NCI-H526 (cell line): Measurements from ENCODE around the gene HSD11B1.
"Not testable (repeated sequence)": the region's sequence is repeated elsewhere in the genome, so short reads cannot be mapped to it uniquely, and the experiment has no call there.

Experiments
- DNase-seq, 2 experiments: peaks; one replicate each; lab custom pipeline; 2025; lab: John Stamatoyannopoulos, UW

Gene HSD11B1

DNA sequence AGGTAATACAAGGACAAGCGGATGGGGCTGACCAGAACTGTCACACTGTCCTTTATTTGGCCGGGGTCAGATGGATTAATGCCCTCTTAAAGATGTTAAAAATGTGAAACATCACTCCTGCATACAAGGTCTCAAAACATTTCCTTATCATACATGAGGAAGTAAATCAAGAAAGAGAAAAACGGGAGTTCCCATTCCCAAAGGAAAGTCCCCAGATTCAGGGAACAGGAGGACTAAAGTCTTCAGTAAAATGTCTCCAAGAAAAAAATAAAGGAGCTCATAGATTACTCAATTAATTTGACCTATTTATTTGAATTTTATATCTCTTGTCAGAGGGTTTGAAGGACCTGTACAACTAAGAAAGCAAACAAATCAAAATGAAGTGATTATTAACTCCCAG, 13.4 kb upstream of the HSD11B1 start:
- no peak for DNase-seq

DNA sequence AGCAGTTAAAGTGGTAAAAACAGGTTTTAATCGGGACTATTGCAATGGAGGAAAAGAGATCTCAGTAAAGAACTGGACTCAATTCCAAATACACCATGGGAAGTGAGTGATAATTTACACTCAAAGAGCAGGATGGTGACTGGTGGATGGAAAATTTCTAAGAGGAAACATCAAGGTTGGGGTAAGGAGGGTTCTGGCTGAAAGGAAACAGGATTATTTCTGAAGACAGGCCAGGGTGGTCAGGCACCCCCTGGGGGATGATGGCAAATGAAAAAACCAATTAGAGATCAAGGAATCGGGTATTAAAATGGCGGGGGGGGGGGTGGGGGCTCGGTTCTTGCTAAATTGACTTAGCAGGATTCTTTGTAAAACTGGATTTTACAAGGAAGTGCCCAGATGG, 12.3 kb upstream of the HSD11B1 start:
- no peak for DNase-seq

DNA sequence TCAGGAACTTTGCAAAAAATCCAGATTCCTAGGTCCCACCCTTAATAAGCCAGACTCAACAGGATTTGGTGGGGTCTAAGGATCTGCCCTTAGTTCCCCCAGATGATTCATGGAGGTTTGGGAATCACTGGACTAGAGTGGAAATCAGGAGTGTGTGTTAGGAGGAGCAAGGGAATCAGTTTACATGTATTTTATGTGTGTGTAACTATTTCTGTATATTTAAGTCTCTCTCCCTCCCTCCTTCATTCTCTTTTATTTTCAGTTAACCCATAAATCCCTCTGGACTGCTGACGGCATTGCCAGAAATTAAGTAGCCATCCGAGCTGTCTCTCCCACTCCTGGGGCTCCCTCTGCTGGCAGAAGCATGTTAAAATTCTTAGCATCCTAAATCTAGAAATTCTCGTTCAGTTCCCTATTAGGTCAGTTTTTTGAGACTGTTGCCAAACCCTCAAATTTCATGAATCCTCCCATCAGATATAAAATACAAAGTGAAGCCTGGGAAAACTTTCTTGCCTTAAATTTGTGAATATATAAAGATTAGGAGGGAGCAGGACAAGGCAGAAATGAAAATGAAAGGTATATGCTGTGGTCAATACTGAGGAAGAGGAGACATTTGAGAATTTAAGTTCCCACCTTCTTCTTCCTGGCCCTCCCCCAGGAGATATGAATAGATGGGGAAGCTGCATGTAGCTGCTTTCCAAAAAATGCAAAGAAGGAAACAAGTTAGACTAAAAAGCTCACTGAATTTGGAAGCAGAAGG, 11.7 kb upstream of the HSD11B1 start:
- DNase-seq: peak; percentile 40 to 79

DNA sequence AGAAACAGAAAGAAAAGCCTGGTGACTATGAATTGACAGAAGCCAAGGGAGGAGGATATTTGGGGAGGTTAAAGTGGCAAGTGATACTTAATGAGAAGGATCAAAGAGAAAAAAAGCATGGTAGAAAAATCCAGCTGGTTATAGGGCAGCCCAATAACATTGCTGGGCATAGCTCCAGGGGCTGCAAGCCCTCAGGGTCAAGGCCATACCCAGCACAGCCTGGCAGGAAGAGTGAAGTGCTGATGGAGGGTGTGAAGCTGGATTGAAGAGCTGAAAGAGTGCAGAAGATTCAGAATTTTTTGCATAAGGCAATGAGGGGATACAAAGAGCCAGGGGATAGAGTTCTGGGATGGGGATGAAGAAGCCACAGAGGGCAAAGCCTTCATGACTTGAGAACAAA, 8.0 kb upstream of the HSD11B1 start:
- no peak for DNase-seq

DNA sequence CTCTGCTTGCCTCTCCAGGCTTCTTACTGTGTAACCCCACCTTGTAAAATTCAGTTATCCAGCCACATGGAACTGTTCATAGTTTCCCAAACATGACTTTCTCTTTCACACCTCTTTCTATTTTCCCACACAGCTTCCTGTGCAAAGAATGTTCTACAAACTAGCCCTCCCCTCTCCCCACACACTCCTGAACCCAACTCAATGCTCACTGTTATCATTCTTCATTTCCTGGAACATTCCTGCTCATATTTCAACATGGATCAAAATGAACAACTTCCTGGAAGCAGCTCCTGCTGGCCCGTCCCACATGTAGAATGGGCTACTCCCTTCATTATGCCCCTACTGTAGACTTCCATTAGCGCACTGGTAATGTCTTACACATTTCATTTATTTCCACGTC, 7.5 kb upstream of the HSD11B1 start:
- DNase-seq: no peak

DNA sequence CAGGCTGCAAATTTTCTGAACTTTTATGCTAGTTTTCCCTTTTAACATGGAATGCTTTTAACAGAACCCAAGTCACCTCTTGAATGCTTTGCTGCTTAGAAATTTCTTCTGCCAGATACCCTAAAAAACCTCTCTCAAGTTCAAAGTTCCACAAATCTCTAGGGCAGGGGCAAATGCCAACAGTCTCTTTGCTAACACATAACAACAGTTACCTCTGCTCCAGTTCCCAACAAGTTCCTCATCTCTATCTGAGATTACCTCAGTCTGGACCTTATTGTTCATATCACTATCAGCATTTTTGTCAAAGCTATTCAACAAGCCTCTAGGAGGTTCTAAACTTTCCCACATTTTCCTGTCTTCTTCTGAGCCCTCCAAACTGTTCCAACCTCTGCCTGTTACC, 4.0 kb upstream of the HSD11B1 start:
- DNase-seq: not testable (repeated sequence)

DNA sequence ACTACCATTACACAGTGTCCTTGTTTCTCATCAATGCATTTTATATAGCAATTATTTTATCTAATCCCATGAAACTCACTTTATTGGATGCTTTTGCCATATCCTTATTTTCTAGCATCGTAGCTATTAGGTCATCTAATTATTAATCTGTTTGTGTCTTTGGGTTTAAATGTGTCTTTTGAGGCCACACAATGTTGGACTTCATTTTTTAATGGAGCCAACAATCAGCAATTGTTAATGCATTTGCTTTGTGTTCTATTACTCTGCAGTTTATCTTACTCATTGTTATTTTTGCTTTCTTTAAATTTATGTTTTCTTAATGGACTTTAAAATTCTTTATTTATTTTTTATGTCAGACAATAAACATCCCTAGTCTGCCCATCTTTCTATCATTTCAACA, 1.8 kb upstream of the HSD11B1 start:
- no peak for DNase-seq

DNA sequence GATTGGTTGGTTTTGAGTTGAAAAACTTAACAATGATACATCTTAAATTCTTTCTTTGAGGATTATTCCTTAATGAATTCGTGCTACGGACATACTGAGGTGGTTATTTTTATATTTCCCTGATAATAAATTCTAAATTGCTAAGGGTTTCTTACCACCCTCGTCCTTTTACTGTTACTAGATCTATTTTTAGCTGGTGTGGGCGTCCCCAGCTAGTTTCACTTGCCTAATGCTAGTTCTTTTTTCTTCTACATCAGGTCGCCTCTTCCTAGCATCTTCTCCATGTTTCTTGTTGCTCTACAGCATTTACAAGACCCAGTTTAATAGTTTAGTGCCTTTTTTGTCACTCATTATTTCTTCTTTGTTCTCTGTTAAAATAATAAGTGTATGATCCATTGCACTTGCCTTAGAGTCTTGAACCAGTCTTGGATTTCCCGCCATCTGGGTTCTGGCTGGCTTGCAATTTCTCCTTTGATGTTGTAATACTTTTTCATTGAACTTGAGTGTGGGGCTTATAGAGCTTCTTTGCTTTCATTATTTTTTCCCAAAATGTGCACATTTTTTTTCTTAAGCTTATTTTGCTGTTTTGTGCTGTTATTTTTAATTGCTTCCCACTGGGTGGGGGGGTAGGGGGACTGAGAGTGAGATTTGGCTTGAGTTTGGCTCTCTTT, 677 bp upstream of the HSD11B1 start:
- DNase-seq: no peak

DNA sequence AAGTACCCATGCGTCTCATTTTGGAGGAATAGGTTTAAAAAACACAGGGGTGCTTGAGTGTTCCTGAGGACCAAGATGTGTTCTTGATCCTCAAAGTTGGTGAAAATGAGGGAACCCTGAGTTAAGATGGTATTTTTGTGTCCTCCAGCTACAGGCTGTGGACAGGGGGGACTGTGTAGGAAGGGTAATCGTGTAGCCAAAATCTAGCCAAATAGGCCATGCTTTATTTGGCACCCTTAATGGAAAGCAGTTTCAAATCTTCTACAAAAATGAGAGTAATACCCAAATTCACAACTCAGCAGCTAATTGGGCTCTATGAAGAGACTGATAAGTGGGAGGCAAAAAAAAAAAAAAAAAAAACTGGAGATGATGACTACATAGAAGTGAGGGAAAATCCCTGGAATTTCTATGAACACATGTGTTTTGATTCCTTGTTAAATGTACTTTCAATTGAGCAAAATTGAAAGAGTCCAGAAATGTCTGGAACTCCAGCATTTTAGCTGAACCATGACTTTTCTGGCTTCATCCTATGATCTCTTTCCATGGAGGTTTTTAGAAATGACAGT, 470 bp downstream of the HSD11B1 start:
- DNase-seq: no peak

DNA sequence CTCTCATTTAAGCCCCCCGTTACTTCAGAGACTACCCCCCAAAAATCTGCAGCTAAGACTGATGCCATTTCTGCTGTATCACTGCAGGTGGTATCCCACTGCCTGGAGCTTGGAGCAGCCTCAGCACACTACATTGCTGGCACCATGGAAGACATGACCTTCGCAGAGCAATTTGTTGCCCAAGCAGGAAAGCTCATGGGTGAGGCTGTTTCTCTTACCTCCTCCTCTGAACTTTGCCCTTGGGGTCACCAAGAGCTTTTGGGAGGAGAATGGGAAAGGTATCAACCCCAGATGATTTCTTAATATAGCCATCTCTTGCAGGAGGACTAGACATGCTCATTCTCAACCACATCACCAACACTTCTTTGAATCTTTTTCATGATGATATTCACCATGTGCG, 2.0 kb downstream of the HSD11B1 start:
- no peak for DNase-seq

DNA sequence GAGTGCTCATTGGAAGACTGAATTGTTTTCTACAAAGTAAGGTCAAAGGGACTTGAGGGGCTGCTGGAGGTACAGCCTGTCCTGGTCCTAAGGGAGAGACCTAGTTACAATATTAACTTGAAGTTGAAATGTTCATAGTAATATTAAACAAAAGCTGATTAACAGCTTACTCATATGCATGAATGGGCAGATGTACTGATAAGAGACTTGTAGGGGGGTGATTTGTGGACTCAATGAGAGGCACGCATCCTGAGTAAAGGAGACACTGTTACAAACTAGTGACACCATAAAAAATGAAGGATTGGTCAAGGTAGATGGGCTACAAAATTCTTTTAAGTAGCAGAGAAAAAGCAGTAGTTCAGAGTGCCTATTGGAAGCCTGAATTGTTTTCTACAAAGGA, 2.7 kb downstream of the HSD11B1 start:
- no peak for DNase-seq

DNA sequence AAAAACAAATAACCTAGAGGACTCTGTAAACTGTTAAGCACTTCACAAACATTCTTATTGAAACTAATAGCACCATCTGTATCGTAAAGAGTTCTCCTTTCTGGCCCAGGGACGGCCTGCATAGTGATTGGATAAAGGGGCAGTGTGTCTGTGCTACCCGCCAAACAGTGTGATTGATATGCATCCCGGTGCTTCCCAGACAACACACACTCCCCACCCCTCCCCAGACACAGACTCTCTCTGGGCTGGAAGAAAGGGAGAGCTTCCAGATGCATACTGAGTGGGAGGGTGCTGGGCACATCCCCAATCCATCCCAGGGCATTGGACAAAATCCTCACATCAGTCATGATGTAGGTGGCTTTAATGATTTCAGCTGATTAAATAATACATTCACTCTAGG, 3.7 kb downstream of the HSD11B1 start:
- no peak for DNase-seq

DNA sequence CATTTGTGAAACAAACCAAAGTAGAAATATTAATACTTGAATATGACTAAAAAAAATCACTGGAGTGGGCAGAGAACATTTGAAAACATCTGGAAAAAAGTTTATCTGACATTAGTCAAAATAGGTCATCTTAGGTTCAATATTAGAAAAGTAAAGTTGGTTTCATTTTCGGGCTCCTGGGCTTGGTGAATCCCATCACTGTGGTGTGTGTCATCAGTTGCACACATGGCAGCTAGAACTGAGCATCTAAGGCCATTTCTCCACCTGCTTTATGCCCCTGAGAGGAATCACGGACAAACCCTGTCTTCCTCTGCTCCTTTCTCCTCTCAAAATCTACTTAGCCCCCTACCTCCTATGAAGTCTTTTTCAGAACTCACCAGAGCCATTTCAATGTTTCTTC, 5.4 kb downstream of the HSD11B1 start:
- DNase-seq: no peak

DNA sequence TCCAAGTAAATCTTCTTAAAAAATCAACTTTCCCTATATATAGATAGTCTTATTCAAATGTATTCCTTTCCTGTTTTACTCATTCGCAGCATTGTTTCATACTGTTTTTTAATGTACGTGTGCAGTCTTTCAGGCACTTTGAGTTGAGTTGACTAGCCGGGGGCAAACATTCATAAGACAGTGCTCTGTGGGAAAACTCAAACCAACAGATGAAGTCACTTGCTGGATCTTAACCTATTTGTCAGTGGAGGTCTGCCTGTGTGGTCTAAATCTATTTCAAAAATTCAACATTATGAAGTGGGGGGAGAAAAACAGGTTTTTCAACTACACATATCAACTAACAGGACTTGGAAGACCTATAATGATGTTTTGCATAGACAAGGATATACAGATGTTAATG, 6.2 kb downstream of the HSD11B1 start:
- DNase-seq: peak; percentile 6 to 9

DNA sequence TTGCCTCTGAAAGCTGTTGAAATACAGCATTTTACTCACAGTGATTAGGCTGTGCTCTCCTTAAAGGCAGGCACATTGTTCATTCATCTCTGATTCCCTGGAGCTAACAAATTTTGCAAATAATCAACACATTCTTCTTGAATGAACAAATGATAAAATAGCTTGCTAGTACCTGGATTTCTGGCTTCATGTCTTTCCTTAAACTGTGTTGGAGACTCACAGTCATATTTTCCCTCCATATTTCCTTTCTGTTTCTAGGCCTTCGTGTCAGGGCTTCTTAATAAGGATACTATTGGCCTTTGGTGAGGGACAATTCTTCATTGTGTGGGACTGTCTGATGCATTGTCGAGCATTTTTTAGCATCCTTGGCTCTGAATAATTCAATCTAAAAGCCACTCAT, 9.7 kb downstream of the HSD11B1 start:
- no peak for DNase-seq

DNA sequence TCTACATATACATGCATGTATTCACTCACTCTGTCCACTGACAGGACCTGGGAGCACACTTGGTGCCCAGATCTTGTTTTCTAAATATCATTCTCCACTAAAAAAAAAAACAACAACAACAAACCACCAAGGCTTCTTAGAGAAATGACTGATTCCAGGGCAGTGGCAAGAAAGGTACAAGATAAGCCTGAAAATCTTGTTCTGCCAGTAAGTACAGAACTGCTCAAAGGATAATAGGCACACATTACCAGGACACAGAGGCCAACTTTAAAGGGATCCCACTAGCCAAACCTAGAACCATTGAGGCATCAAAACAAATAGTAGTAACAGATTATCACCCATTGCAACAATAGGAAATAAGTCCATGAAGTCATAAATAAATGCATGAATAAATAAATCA, 10.7 kb downstream of the HSD11B1 start:
- DNase-seq: no peak

DNA sequence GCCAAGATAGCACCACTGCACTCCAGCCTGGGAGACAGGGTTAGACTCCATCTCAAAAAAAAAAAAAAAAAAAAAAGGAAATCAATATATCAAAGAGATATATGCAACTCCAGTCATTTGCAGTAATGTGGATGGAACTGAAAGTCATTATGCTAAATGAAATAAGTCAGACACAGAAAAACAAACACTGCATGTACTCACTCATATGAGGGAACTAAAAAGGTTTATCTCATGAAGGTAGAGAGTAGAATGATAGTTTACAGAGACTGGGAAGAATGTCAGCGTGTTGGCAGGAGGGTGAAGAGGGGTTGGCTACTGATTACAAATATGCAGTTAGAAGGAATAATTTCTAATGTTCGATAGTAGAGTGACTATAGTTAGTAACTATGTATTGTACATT, 13.2 kb downstream of the HSD11B1 start:
- DNase-seq: no peak

DNA sequence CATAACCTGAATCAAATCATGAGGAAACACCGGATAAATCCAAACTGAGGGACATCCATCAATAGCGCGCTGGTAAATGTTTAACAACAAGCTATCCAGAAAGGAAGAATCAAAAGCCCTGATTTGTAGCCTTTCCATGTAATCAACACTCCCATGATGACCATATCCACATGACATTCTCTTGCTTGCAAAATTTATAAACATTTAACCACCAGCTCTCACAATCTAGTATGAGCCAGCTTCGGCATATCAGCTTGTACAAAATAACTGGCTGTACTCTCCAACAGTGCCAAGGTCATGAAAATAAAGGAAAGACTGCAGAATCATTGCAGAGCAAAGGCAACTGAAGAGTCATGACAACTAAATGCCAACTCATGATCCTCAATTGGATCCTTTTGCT, 15.7 kb downstream of the HSD11B1 start:
- DNase-seq: no peak

DNA sequence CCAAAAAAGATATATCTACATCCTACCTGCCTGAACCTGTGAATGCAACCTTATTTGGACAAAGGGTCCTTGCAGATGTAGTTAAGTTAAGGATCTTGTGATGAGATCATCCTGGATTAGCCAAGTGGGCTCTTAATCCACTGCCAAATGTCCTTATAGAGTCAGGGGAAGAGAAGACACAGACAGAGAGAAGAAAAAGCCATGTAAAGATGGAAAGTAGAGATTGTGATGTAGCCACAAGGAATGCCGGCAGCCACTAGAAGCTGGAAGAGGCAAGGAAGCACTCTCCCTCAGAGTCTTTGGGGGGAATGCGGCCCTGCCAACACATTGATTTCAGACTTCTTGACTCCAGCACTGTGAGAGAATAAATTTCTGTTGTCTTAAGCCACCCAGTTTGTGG, 16.2 kb downstream of the HSD11B1 start:
- no peak for DNase-seq

DNA sequence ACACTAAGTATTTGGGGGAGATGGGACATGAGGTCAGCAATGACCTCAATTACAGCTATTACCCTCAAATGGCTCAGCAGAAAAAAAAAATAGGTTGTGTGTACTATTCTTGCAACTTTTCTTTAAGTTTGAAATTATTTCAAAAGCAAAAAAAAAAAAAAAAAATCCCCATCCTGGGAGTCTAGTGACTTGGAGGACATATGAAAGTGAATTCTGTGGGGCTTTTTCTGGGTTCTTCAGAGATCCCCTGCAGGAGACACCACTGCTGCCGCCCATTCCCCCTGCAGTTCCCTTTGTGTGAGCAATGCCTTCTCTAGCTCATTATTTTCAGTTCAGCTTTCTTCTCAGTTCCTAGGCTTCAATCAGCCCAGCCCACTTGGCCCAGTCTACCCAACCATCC, 16.7 kb downstream of the HSD11B1 start:
- DNase-seq: no peak

DNA sequence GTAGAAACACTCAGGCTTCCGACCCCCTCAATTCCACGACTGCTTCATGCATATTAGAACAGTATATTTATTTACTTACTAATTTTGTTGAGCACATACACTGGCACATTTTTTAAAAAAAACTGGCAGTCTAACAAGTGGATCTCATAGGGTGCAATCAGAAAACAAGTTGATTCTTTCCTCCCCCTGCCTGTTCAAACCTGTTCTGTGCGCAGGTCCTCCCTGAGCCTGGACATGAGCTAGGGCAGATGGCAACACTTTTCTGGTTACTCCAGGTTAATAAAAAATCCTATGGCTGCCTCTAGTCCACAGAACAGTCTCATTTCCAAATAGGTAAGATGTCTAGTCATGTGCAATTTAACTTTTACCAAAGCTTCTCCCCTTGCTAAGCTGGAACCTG, 18.6 kb downstream of the HSD11B1 start:
- DNase-seq: no peak

DNA sequence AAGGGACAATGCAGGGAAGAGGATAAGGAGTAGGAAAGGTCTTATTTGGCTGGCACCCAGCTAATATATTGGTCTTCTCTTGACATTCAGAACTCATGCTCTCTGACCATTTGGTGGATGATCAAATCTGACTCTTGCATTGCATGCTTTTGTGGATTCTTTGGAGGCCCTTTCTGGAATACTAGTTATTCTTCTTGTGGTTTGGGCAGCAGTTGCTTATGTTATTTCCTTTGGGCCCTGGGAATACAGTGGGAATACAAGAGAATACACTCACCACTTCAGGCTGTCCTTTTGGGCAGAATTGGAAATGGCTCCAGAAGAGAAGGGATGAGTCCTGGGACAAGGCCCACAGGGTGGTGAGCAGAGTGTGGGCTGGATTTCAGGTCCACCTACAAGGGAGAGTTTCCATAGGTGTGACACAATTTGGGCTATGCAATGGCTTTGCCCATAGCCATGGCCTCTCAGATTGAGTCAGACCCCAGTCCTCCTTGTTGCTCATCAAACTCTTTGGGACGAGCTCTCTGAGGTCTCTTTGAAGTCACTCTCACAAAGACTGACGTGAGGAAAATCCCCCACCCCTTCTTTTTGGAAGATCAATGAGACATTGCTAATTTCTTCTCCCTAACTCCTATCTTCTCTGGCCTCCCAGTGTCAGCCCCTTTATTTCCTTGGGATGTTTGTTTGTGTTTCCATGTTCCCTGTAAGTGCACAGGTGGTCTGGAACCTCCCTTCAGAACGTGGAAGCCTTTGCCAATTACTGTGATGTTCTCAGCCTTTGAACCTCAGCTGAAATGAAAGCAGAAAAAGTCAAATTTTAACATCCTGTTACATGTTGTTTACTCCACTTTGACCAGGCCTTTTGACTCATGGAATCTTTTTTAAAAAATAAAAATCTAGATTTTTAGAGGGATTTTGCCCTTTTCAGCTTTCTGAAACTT, 19.4 kb downstream of the HSD11B1 start:
- no peak for DNase-seq

DNA sequence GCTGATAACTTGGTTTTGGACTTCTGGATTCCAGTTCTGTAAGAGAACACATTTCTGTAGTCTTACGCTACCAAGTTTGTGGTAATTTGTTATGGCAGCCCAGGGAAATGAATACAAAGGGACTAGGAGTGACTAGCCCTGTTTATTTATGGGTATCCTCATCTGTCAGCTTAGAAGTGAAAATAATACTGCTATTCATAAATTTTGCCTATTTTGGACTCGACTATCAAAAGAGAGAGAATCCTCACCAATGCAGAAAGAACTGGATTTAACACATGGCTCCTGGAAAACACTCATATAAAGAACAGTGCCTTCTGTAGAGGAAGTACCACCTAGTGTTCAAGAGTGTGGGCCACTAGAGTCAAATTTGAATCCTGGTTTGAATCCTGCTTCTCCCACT, 22.6 kb downstream of the HSD11B1 start:
- no peak for DNase-seq
